ENCODE results near the gene TRAF2.

- TF ChIP-seq CTCF (IDR thresholded peaks at IDR 0.05; ENCODE audit: extremely low read depth in 1 of 2, insufficient read depth in 1 of 2, low read depth in 1 of 2, low read length in 2 of 2) (no peak), POLR2A (IDR thresholded peaks at IDR 0.05; ENCODE audit: low read depth, low read length) (no peak), POLR2AphosphoS5 (IDR thresholded peaks at IDR 0.05; ENCODE audit: insufficient read depth, low read depth, low read length) (no peak), MAX (IDR thresholded peaks at IDR 0.05; ENCODE audit: insufficient read depth, insufficient read length) (no peak), EZH2 (IDR thresholded peaks at IDR 0.05; ENCODE audit: borderline replicate concordance, low read depth, low read length, severe bottlenecking) (no peak), MYC (IDR thresholded peaks at IDR 0.05; ENCODE audit: low read depth, low read length) (no peak), GATA2 (IDR thresholded peaks at IDR 0.05; ENCODE audit: insufficient read depth, insufficient read length, low read depth, low read length) (no peak), JUN (IDR thresholded peaks at IDR 0.05; ENCODE audit: borderline replicate concordance, insufficient read depth, insufficient read length, low read depth) (no peak)
Measured at GRCh38 chr9:136844761-136845464, 41.4 kb upstream of the TRAF2 start.
